Muscle layer of colon (tissue), 2 donors: Measurements from ENCODE around the gene MACC1.
"Not testable (repeated sequence)": the region's sequence is repeated elsewhere in the genome, so short reads cannot be mapped to it uniquely, and the experiment has no call there.

ENCODE experiments used
- H3K27ac ChIP-seq: one replicate; pipeline ENCODE4 v1.7.0; 2013; ENCODE audit warnings: low read depth, mild to moderate bottlenecking, low read length, moderate library complexity
- H3K27me3 ChIP-seq, 2 donors: one replicate each; pipeline ENCODE4 v1.7.0; 2013; ENCODE audit warnings: low read length in 2 of 2, mild to moderate bottlenecking in 2 of 2; ENCODE audit not compliant: insufficient read depth in 2 of 2, control insufficient read depth in 1 of 2
- H3K36me3 ChIP-seq: one replicate; pipeline ENCODE4 v1.7.0; 2013; ENCODE audit warnings: mild to moderate bottlenecking, low read length; ENCODE audit not compliant: insufficient read depth
- H3K4me1 ChIP-seq: one replicate; pipeline ENCODE4 v1.7.0; 2013; ENCODE audit warnings: mild to moderate bottlenecking, low read length; ENCODE audit not compliant: insufficient read depth
- H3K4me3 ChIP-seq, 2 donors: one replicate each; pipeline ENCODE4 v1.7.0; 2013; ENCODE audit warnings: low read length in 2 of 2, low read depth in 1 of 2, mild to moderate bottlenecking in 1 of 2, moderate library complexity in 1 of 2
- H3K9ac ChIP-seq: one replicate; pipeline ENCODE4 v1.7.0; 2013; ENCODE audit warnings: low read length
- H3K9me3 ChIP-seq: one replicate; pipeline ENCODE4 v1.7.0; 2013; ENCODE audit warnings: mild to moderate bottlenecking, low read length
- donor health status: abdominal sarcoma.
- donor health status: Adenocarcinoma of cecum.

The MACC1 gene

DNA sequence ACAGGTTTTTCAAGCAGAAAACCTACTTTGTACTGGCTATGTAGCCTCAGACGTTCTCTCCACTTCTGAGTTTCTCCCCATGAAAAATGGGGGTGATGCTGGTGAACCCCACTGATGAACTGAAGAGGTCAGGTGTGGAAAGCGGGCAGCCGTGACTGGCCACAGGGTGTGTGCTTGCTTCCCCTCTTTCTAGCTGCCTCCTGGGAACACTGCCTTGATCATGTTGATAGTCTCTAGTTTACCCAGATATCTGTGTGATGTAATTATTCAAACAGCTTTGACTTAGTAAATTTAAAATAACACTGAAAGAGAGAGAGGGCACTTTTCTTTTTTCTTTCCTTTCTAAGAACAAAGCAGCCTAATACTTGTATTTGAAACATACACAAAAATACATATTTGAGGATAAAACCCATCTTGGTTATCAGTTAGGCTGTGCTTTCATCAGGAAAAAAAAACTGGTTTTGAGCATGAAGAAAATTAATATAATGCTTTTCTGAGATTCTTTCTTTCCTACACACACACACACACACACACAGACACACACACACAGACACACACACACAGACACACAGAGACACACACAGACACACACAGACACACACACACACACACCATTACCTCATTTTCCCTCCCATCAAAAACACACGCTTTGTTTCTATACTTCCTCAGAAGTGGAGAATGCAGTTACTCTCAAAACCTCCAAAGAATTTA, 76.7 kb downstream of the MACC1 start:
- H3K9me3 ChIP-seq: no peaks in the 10 kb centered on the region
- no peaks in the 10 kb centered on the region for H3K27me3 ChIP-seq
- no peak overlapping the region for H3K27ac ChIP-seq
- no peak overlapping the region for H3K9ac ChIP-seq
- no peak overlapping the region for H3K4me3 ChIP-seq
- H3K36me3 ChIP-seq: no peaks in the 10 kb centered on the region
- peaks cover 9% of the 10 kb centered on the region for H3K4me1 ChIP-seq

DNA sequence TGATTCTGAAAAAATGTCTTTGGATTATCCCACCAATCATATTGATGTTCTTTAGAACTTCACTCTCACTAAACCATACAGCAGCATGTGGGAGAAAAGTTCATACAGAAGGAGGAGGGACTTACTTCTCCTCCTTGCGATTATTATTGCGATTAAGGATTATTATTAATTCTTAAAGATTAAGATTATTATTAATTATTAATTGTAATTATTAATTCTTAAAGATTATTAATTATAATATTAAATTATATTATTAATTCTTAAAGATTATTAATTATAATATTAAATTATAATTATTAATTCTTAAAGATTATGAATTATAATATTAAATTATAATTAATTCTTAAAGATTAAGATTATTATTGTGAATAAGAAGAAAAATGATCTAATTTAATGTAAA, 80.5 kb downstream of the MACC1 start:
- Histone ChIP-seq H3K4me3 (no peak overlapping the region), H3K27ac (no peak overlapping the region), H3K9ac (no peak overlapping the region), H3K36me3 (no peaks in the 10 kb centered on the region), H3K9me3 (no peaks in the 10 kb centered on the region), H3K27me3 (no peaks in the 10 kb centered on the region), H3K4me1 (no peaks in the 10 kb centered on the region)

DNA sequence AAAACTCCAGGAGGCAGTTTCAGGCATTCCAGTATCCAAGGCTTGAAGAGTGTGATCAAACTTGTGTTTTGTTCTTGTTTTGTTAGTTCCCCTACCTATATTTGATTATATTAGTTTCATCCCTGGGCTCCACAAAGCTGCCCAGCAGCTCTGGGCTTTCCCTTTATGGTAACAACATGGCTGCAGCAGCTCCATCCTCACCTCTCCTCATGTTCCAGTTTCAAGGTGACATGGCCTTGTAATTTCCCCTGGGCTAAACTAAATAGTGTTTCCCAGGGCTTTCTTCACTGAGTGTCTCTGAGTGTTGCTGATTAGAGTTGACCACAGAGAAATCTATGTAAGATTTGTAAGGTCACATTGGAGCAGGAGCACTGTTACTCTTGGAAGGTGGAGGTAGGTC, 83.4 kb downstream of the MACC1 start:
- Histone ChIP-seq H3K36me3 (no peaks in the 10 kb centered on the region), H3K4me1 (peaks cover 11% of the 10 kb centered on the region), H3K27me3 (no peaks in the 10 kb centered on the region), H3K4me3 (no peak overlapping the region), H3K9ac (no peak overlapping the region), H3K27ac (no peak overlapping the region), H3K9me3 (no peaks in the 10 kb centered on the region)

DNA sequence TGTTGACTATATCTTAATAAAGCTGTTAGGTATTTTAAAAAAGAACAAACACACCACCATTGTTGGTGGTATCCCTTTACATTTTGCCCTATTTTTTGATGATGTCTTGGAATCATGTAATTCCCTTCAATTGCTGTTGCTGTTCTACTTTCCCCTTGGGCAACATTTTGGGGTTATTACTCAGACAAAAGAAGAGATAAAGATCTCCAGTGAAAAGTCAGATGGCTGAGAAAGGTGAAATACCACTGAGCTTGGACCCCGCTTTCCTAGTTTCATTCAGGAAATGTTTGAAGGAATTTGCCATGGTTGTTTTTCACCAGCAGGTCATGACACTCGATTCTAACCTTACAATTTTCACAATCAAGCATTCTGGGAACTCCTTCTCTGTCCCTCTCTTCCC, 84.6 kb downstream of the MACC1 start:
- no peak overlapping the region for H3K27ac ChIP-seq
- H3K9ac ChIP-seq: no peak overlapping the region
- H3K9me3 ChIP-seq: no peaks in the 10 kb centered on the region
- peaks cover 11% of the 10 kb centered on the region for H3K4me1 ChIP-seq
- H3K36me3 ChIP-seq: no peaks in the 10 kb centered on the region
- no peak overlapping the region for H3K4me3 ChIP-seq
- H3K27me3 ChIP-seq: no peaks in the 10 kb centered on the region

DNA sequence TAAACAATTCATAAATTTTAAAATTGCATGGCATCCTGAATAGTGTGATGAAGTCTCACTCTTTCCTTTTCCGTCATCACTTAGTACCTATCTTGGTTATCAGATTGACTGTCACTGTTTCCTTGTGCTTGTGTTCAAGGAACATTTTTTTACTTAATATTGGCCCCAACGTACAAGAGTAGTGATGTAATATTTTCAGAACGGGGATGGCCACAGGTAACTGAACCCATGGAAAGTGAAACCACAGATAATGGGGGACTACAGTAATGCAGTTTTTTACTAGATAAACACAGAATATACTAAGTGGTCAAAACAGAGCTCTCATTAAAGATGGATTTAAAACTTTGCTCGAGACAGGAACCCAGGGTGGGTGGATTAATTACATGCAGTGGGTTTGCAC, 85.4 kb downstream of the MACC1 start:
- no peak overlapping the region for H3K4me3 ChIP-seq
- no peak overlapping the region for H3K27ac ChIP-seq
- no peaks in the 10 kb centered on the region for H3K9me3 ChIP-seq
- peaks cover 11% of the 10 kb centered on the region for H3K4me1 ChIP-seq
- H3K36me3 ChIP-seq: no peaks in the 10 kb centered on the region
- no peak overlapping the region for H3K9ac ChIP-seq
- H3K27me3 ChIP-seq: no peaks in the 10 kb centered on the region

DNA sequence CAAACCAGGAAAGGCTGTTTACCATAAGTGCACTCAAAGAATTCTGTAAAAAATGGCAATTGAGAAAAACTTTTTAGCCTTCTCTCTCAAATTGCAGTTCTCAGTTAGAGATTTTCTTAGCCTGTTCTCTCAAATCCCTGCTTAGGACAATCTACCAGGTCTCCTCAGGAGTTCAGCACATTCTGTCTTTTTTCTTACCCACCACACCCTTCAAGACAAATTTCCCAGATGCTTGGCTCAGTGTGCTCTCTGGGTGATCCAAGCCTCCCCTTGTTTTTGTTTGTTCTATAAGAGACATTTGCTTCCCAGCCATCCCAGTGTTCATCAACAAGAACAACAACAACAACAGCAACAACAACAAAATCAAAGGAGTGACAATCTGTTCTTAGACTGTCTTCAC, 87.3 kb downstream of the MACC1 start:
- no peaks in the 10 kb centered on the region for H3K27me3 ChIP-seq
- no peak overlapping the region for H3K9ac ChIP-seq
- peaks cover 11% of the 10 kb centered on the region for H3K4me1 ChIP-seq
- no peaks in the 10 kb centered on the region for H3K9me3 ChIP-seq
- no peak overlapping the region for H3K4me3 ChIP-seq
- no peak overlapping the region for H3K27ac ChIP-seq
- H3K36me3 ChIP-seq: no peaks in the 10 kb centered on the region

DNA sequence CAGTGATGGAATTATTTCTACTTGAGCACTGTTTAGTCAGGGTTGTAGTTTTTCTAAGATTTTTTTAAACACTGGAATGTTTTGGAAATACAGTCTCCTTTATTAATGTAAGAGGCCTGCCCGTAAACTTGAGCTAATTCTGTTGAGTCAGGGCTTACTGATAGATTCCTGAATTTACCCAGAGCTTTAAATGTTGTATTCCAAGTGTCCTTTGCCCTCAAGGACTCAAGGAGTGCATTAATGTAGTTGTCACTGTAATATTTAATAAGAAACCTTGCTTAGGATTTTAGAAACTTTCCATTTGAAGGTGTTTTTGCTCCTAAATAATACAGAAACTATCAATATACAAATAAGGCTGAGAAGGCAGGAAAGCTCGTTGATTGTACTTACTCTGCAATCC, 89.2 kb downstream of the MACC1 start:
- no peak overlapping the region for H3K9ac ChIP-seq
- H3K27ac ChIP-seq: no peak overlapping the region
- no peaks in the 10 kb centered on the region for H3K36me3 ChIP-seq
- no peaks in the 10 kb centered on the region for H3K27me3 ChIP-seq
- H3K9me3 ChIP-seq: no peaks in the 10 kb centered on the region
- H3K4me3 ChIP-seq: no peak overlapping the region
- H3K4me1 ChIP-seq: peaks cover 11% of the 10 kb centered on the region

DNA sequence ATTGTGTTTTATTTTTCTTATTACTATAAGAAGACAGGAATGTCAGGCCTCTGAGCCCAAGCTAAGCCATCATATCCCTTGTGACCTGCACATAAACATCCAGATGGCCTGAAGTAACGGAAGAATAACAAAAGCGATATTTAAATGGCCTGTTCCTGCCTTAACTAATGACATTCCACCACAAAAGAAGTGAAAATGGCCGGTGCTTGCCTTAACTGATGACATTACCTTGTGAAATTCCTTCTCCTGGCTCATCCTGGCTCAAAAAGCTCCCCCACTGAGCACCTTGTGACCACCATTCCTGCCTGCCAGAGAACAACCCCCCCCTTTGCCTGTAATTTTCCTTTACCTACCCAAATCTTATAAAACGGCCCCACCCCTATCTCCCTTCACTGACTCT, 91.1 kb downstream of the MACC1 start:
- H3K4me1 ChIP-seq: peaks cover 11% of the 10 kb centered on the region
- not testable (repeated sequence) for H3K9me3 ChIP-seq, H3K4me3 ChIP-seq, H3K27ac ChIP-seq, H3K27me3 ChIP-seq, H3K36me3 ChIP-seq, H3K9ac ChIP-seq

DNA sequence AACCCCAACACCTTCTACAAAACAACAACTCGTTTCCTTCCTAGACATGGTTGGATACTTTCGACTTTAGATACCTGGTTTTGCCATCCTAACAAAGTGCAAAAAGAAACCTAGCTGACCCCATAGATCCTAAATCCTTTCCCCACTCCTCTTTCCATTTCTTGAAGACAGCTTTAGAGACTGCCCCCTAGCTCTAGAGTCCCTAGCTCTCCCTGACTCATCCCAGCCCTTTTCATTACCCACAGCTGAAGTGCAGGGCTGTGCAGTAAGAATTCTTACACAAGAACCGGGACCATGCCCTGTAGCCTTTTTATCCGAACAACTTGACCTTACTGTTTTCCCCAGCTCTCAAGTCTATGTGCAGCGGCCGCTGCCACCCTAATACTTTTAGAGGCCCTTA, 93.1 kb downstream of the MACC1 start:
- H3K9me3 ChIP-seq, H3K4me1 ChIP-seq, H3K27ac ChIP-seq, H3K27me3 ChIP-seq, H3K4me3 ChIP-seq, H3K36me3 ChIP-seq, H3K9ac ChIP-seq: not testable (repeated sequence)

DNA sequence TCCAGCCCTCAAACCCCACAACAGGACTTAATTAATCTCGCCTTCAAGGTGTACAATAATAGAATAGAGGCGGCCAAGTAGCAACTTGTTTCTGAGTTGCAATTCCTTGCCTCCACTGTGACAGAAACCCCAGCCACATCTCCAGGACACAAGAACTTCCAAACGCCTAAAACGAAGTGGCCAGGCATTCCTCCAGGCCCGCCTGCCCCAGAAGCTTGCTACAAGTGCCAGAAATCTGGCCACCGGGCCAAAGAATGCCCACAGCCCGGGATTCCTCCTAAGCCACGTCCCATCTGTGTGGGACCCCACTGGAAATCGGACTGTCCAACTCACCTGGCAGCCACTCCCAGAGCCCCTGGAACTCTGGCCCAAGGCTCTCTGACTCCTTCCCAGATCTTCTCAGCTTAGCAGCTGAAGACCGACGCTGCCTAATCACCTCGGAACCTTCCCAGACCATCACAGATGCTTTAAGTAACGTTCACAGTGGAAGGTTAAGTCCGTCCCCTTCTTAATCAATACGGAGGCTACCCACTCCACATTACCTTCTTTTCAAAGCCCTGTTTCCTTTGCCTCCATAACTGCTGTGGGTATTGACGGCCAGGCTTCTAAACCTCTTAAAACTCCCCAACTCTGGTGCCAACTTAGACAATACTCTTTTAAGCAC, 94.4 kb downstream of the MACC1 start:
- not testable (repeated sequence) for H3K36me3 ChIP-seq, H3K27ac ChIP-seq, H3K27me3 ChIP-seq, H3K9me3 ChIP-seq, H3K4me1 ChIP-seq, H3K9ac ChIP-seq, H3K4me3 ChIP-seq

DNA sequence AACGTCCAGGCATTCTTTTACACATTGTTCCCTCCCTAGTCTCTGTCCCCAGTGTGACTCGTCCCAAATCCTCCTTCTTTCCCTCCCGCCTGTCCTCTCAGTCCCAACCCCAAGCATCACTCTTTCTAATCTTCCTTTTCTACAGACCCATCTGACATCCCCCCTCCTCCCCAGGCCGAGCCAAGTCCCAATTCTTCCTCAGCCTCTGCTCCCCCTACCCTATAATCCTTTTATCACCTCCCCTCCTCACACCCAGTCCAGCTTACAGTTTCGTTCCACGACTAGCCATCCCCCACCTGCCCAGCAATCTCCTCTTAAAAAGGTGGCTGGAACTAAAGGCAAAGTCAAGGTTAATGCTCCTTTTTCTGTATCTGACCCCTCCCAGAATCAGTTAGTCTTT, 95.1 kb downstream of the MACC1 start:
- H3K36me3 ChIP-seq: no peaks in the 10 kb centered on the region
- H3K9ac ChIP-seq: no peak overlapping the region
- H3K27ac ChIP-seq: no peak overlapping the region
- no peaks in the 10 kb centered on the region for H3K9me3 ChIP-seq
- H3K4me3 ChIP-seq: no peak overlapping the region
- H3K27me3 ChIP-seq: no peaks in the 10 kb centered on the region
- peaks cover 14% of the 10 kb centered on the region for H3K4me1 ChIP-seq

DNA sequence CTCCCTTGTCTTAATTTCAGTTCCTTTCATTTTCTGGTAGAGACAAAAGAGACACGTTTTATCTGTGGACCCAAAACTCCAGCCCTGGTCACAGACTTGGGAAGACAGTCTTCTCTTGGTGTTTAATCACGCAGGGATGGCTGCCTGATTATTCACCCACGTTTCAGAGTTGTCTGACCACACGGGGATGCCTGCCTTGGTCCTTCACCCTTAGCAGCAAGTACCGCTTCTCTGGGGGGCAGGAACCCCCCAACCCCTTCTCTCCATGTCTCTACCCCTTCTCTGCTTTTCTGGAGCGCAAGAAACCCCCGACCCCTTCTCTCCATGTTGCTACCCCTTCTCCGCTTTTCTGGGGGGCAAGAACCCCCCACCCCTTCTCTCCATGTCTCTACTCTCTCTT, 95.8 kb downstream of the MACC1 start:
- peaks cover 19% of the 10 kb centered on the region for H3K4me1 ChIP-seq
- no peaks in the 10 kb centered on the region for H3K9me3 ChIP-seq
- H3K27me3 ChIP-seq: no peaks in the 10 kb centered on the region
- no peaks in the 10 kb centered on the region for H3K36me3 ChIP-seq
- no peak overlapping the region for H3K4me3 ChIP-seq
- no peak overlapping the region for H3K27ac ChIP-seq
- no peak overlapping the region for H3K9ac ChIP-seq
